Head of caudate nucleus (tissue), 42 donors: ENCODE measurements around the gene AGBL4.

Experiments used
- DNase-seq, 42 donors: peaks; one replicate each; pipeline versions ENCODE4 v3.0.0 to v3.0.0-alpha.2; 2020 to 2021; ENCODE audit warnings: mixed read lengths in 7 of 42
- intact Hi-C: fragments of 100-400 bp; cut with DNase I; formaldehyde crosslinking; loops from one replicate; pipeline ENCODE4 v1.15.0; 2022

AGBL4 gene

DNA sequence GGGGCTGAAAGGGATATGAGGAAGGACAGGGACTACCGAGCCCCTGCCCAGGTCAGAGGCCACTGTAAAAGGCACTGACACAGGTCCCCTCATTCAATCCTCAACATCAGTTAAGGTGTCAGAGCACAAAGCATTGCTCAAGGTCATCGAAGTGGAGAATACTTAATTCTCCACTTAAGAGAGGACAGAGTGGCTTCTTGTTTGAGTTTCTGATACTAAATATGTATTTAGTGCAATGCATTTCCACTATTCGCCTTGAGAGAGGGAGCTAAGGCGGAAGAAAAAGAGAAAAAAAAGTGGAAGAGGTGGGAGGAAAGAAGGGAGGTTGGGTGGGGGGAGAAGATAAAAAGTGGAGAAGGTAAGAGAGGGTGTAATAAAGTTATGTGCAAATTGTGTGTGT, 1451.6 kb downstream of the AGBL4 start:
- no peak for DNase-seq
- intact Hi-C loops = loop anchor here (5.0 kb wide), 2 partner anchors 125 to 245 kb away; no protein-coding TSS in a partner anchor

DNA sequence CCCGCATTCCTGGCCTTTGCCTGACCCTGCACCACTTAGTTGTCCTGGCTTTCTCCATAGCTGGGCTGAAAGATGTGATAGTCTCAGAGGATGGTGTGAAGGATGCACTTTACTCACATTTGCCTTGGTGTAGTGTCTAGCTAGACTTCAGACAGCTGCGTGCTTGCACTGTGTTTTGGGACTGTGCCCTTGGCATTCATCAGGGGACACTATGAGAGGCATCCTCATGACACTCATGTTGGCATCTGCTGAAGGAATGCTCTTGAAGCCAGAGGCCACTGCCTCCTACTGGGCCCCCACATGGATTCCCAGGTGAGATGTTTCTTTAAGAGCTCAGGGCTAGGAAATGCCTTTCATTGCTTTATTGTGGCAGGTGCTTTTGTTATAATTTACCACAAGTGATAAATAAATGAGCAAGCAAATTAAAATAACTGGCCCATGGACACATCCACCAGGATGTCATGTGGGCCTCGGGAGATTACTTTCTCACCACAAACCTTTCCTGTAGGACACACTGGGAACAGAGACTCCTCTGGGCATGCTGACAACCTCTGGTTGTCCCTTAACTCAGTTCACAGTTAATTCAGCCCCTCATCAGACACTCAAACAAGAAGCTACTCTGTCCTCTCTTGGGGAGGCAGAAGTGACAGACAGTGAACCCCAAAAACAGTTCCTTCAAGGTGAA, 1452.3 kb downstream of the AGBL4 start:
- intact Hi-C loops = loop anchor here (5.0 kb wide), 2 partner anchors 126 to 246 kb away; no protein-coding TSS in a partner anchor

DNA sequence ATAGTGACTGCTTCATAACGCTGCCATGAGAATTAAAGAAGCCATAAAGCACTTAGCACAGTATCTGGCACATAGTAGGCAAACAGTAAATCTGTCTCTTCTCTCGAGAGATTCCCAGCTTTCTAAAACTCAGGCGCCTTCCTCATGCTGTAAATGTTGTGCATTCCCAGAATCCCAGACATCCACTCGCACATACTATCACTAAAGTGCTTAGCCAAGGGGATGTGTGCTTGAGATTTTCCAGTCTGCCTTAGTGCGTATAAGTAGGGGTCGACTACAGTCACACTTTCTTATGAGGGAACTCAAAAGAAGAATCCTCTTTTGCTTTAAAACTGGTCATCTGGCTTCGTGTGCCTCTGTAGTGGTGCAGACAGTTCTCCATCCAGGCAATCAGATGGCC, 1453.2 kb downstream of the AGBL4 start:
- intact Hi-C loops = loop anchor here (5.0 kb wide), 2 partner anchors 127 to 247 kb away; no protein-coding TSS in a partner anchor
- no peak for DNase-seq

More for the DNA sequence above, 1452.3 kb downstream of the AGBL4 start:
- DNase-seq = peak in 1 of 42 donors; percentile 8

GRCh38 chr1:48568501-48568900, 1455.3 kb downstream of the AGBL4 start:
- intact Hi-C loops = no loop called here

GRCh38 chr1:48566492-48566891, 1457.3 kb downstream of the AGBL4 start:
- no peak for DNase-seq
- intact Hi-C loops = no loop called here

More at GRCh38 chr1:48568501-48568900, 1455.3 kb downstream of the AGBL4 start:
- no peak for DNase-seq

DNA sequence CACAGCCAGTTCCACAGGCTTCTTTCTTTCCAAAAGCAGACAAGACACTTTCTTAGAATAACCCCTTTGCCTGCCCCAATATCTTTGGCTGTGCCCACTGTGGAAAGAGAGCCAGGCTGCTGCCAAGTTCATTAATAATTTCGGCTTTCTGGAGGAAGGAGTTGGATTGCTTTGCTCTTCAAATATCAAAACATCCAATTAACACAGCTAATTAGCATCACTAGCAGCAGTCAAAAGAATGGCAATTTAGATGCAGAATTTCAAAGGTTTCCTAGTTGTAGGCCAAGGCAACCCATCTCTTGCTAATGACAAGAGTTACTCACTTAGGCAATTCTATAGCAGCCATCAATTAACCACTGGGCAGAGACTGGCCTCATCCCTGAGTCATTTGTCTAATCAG, 1460.7 kb downstream of the AGBL4 start:
- DNase-seq = peak in 5 of 42 donors; percentile 4 to 41 (median 6)
- intact Hi-C loops = no loop called here

DNA sequence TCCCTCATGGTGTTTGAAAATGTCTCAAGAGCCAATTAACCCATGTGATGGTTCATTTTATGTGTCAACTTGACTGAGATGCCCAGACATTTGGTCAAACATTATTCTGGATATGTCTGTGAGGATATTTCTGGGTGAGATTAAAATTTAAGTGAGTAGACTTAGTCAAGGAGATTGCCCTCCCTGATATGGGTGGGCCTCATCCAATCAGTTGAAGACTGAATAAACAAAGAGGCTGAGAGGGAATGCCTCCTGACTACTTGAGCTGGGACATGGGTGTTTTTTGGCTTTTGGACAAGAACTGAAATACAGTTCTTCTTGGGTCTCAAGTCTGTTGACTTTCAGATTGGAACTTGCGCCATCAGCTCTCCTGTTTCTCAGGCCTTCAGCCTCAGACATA, 1462.3 kb downstream of the AGBL4 start:
- intact Hi-C loops = no loop called here
- no peak for DNase-seq

DNA sequence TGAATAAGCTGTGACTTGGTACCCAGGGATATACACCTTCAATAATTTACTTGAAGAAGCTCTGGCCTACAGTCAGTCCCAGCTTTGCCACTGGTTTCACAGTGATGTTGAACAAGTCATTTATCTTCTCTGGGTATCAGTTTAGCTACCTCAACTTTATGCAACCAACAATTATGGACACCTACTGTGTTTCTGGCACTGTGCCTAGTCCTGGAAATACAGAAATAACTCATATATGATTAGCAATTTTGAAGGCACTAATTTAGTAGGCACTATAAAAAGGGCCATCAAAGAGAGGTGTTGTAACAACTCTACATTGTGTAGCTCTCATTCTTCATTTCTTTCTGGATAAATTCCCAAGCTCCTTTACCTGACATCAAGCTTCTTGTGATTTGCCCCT, 1463.2 kb downstream of the AGBL4 start:
- DNase-seq = no peak
- intact Hi-C loops = no loop called here

DNA sequence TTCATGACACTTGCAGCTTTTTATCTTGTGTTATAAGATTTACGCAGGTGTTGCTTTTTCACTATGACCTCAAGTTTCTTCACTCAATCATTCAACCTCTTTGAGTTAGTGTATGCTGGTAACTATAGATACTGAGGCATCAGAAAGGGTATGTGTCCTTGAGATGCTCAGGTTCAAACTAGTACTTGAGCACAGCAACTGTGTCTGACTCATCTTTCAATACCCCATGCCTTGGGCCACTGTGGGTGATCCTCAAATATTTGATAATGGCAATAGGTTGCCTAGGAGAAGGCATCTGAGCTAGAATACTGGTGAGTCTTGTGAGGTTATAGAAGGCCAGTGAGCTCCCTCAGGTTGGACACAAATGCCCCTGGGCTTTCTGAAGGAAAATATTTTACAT, 1463.6 kb downstream of the AGBL4 start:
- no peak for DNase-seq
- intact Hi-C loops = no loop called here

DNA sequence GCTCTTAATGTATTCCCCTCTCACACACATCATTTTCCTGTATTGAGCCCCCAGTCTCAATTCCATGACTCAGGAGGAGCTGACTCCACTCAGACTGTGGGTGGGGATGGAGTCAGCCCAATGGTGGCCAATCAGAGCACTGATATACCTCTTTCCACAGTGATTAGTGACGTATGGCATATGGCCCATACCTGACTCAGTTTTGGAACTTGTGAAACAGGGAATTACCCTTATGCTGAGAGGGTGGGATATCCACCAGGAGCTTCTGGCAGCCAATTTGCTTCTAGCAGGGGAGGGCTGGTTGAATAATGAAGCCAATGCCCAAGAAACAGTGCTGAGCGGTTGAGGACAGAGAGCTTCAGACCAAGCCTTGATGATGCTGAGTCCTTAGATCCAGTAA, 1465.4 kb downstream of the AGBL4 start:
- no peak for DNase-seq
- intact Hi-C loops = no loop called here

DNA sequence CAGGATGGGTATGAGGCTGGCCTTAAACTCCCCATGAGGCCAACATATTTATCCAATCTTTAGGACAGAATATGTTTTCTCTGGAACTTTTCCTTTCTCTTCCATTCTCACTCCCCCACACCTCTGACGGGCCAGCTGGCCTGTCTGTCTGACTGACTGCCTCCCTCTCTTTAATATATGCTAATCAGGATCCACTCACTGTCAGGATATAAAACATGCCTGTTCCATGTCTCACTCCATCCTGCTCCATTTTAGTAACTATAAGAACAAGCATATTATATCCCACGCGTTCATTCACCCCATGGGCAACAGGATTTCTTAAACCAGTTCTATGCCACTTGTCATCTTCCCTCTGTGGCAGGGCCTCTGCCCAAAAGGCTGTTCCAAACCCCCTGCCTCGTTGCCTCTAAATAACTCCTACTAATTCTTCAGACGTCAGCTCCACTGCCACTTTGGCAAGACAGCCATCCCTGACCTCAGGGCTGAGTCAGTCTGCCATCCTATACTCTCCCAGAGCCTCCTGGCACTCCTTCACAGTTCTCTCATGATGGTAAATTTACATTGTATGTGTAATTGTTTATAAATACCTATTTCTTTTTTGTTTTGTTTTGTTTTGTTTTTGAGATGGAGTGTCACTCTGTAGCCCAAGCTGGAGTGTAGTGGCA, 1467.4 kb downstream of the AGBL4 start:
- intact Hi-C loops = no loop called here
- DNase-seq = no peak

DNA sequence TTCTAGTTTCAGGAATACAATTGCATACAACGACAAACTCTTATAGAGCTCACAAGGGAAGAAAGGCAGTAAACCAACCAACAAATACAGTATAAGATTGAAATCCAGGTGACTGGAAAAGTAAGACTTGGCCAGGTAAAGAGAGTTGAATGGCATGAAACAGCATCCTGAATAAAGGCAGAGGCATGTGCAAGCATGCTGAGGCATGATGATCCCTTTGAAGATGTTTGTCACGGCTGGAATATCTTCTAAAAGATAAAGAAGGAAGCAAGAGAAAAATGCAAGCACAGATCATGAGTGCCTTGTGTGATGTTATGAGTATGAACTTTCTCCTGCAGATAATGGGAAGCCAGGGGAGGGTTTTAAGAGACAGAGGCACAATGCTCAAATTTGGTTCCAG, 1468.5 kb downstream of the AGBL4 start:
- intact Hi-C loops = no loop called here
- no peak for DNase-seq

GRCh38 chr1:48552903-48553606, 1470.7 kb downstream of the AGBL4 start:
- no peak for DNase-seq
- intact Hi-C loops = no loop called here

- peak in 22 of 42 donors; percentile 4 to 49 (median 23) for DNase-seq
- intact Hi-C loops = no loop called here
These were observed 1471.3 kb downstream of the AGBL4 start for GRCh38 chr1:48552420-48552819.

- no peak for DNase-seq
- intact Hi-C loops = no loop called here
These were observed 1474.8 kb downstream of the AGBL4 start for GRCh38 chr1:48548985-48549384.

GRCh38 chr1:48547561-48548220, 1476.1 kb downstream of the AGBL4 start:
- intact Hi-C loops = no loop called here
- DNase-seq = no peak

DNA sequence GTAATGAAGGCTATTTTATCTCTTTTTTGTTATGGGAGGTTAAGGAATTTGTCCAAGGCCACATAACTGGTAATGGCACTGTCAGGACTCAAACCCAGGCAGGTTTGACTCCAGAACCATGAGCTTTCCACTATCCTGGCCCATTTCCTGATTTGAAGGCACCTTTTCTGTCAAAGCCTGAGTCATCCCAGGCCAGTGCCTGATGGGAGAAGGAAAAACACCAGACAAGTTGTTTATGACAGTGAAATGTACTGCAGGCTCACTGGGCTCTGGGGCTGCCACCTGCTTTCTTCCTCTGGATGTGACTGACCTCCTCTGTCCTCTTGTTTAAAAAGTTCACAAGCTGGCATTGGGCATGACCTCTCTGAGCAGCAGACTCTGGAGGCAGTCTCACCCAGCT, 1479.9 kb downstream of the AGBL4 start:
- intact Hi-C loops = no loop called here
- DNase-seq = no peak

- intact Hi-C loops = no loop called here
- DNase-seq = no peak
These were observed 1483.2 kb downstream of the AGBL4 start for GRCh38 chr1:48540587-48540986.

DNA sequence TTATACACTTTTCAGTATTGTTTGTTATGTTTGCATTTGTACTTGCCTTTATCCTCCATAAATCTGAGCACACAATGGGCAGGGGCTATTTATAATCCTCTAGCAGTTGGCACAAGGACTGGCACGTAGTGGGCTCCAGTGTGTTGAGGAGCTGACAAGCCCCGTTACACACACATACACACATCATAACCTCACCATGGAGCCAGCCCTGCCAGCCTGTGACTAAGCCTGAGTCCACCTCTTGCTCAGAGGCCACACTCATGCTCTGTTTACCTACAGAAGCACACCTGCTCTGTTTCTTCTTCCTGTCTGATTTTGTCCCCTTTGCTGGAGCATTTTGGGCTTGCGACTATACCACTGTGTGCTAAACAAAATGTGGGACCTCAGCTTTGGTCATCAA, 1487.3 kb downstream of the AGBL4 start:
- no peak for DNase-seq
- intact Hi-C loops = no loop called here

GRCh38 chr1:48532976-48533375, 1490.8 kb downstream of the AGBL4 start:
- DNase-seq = no peak
- intact Hi-C loops = no loop called here
